ENCODE measurements around the gene TCF4. TPM values are rescaled to one million over a fixed set of nuclear protein-coding genes. Genes with fewer than 3 reads are reported as not detected.

TCF4 gene
- total RNA-seq, 1 experiment from 2014 or later = 0.42 TPM

DNA sequence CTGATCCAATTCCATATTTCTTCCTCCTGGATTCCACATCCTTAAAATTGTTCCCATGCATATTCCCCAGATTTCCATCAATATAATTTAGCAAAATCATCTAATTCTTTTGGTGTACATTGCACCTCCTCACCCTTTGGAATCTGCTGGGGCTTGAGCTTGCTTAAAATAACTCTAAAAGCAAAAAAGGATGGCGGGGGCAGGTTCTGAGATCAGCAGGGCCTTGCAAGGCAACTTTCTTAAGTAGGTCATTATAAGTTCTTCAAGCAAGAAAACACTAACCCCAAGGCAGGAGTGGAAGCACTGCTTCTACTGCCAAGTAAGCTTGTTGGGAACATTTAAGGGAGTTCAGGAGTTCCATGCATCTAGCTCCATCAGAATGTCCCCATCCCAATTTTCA, 374.4 kb downstream of the TCF4 start:
- Histone ChIP-seq H3K4me2 (ENCODE audit: low read length) (no peak overlapping the region), H3K4me3 (replicated peaks in 1 of 2; ENCODE audit: low read depth in 1 of 2, low read length in 2 of 2) (no peak overlapping the region), H3K36me3 (ENCODE audit: control insufficient read depth in 1 of 2, insufficient read depth in 2 of 2, low read length in 2 of 2) (no peaks in the 10 kb centered on the region), H2AFZ (ENCODE audit: low read depth, low read length, poor library complexity, severe bottlenecking) (no peak overlapping the region), H3K4me1 (ENCODE audit: control insufficient read depth in 1 of 2, insufficient read depth in 2 of 2, low read length in 2 of 2) (no peaks in the 10 kb centered on the region), H3K79me2 (ENCODE audit: insufficient read depth, low read length) (no peaks in the 10 kb centered on the region), H3K9me3 (ENCODE audit: control insufficient read depth in 1 of 2, insufficient read depth in 1 of 2, low read depth in 1 of 2, low read length in 2 of 2) (no peaks in the 10 kb centered on the region), H3K27me3 (ENCODE audit: insufficient read depth, low read length) (no peaks in the 10 kb centered on the region), H4K20me1 (ENCODE audit: insufficient read depth) (no peaks in the 10 kb centered on the region), H3K27ac (ENCODE audit: low read depth, low read length) (no peak overlapping the region), H3K9ac (ENCODE audit: low read length) (no peak overlapping the region), H3K9me2 (ENCODE audit: insufficient read depth) (no peaks in the 10 kb centered on the region)
- CTCF ChIA-PET = no interaction called here
- BruUV-seq (replicated peaks) = no TSS peak
- POLR2A ChIA-PET = no interaction called here
- ATAC-seq (no peak), DNase-seq (ENCODE audit: low read depth, low spot score) (no peak)
- RAD21 ChIA-PET (ENCODE audit: low non-redundant PET in 1 of 2, low total read pairs in 2 of 2, uncharacterized antibody in 2 of 2, unreplicated experiment in 2 of 2) = no interaction called here
- intact Hi-C loops (cut with micrococcal nuclease) = no loop called here
- TF ChIP-seq CBX3 (IDR thresholded peaks at IDR 0.05; ENCODE audit: low read depth) = no peak
- TF ChIP-seq POLR2AphosphoS5 (IDR thresholded peaks at IDR 0.05; ENCODE audit: low read depth, low read length) = no peak
- no peak for TF ChIP-seq RAD21 (IDR thresholded peaks at IDR 0.05; ENCODE audit: low read depth)
- TF ChIP-seq, protein P1, sequence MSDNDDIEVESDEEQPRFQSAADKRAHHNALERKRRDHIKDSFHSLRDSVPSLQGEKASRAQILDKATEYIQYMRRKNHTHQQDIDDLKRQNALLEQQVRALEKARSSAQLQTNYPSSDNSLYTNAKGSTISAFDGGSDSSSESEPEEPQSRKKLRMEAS (IDR thresholded peaks at IDR 0.05) = no peak
- TF ChIP-seq SIN3A (IDR thresholded peaks at IDR 0.05; ENCODE audit: low read depth) = no peak
- no peak for TF ChIP-seq TCF7L2 (IDR thresholded peaks at IDR 0.05; ENCODE audit: borderline replicate concordance, extremely low read depth, insufficient read depth, insufficient read length)
- TF ChIP-seq FOSL1 (IDR thresholded peaks at IDR 0.05; ENCODE audit: low read depth) = no peak
- TF ChIP-seq SP1 (IDR thresholded peaks at IDR 0.05; ENCODE audit: low read depth) = no peak
- TF ChIP-seq CEBPB (IDR thresholded peaks at IDR 0.05; ENCODE audit: low read depth) = no peak
- TF ChIP-seq, protein P2, sequence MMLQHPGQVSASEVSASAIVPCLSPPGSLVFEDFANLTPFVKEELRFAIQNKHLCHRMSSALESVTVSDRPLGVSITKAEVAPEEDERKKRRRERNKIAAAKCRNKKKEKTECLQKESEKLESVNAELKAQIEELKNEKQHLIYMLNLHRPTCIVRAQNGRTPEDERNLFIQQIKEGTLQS (IDR thresholded peaks at IDR 0.05) = no peak
- TF ChIP-seq YY1 (IDR thresholded peaks at IDR 0.05; ENCODE audit: extremely low read depth, insufficient replicate concordance, low read depth, low read length) = no peak
- TF ChIP-seq ELF1 (IDR thresholded peaks at IDR 0.05; ENCODE audit: borderline replicate concordance, low read depth) = no peak
- no peak for TF ChIP-seq ZFX (IDR thresholded peaks at IDR 0.05)
- no peak for TF ChIP-seq JUND (IDR thresholded peaks at IDR 0.05)
- TF ChIP-seq EGR1 (IDR thresholded peaks at IDR 0.05; ENCODE audit: low read depth) = no peak
- no peak for TF ChIP-seq ZNF274 (IDR thresholded peaks at IDR 0.05; ENCODE audit: low read depth, low read length)
